Endodermal cell (in vitro differentiated cells): ENCODE results near the gene PRDM2. TPM values are rescaled to one million over a fixed set of nuclear protein-coding genes. Genes with fewer than 3 reads are reported as not detected.
A peak's percentile ranks its signal among the peaks of the same experiment; 100 is the strongest.

Source experiments
- DNase-seq: peaks from one replicate; pipeline ENCODE4 v3.0.0-alpha.2; 2017
- H3K27ac ChIP-seq: 2 replicates; pipeline ENCODE4 v1.5.1; 2013; ENCODE audit warnings: mild to moderate bottlenecking, low read depth, low read length, moderate library complexity
- H3K27me3 ChIP-seq: 2 replicates; pipeline ENCODE4 v1.6.1; 2013; ENCODE audit warnings: mild to moderate bottlenecking, low read length, moderate library complexity; ENCODE audit not compliant: insufficient read depth, control insufficient read depth, poor library complexity, severe bottlenecking
- H3K36me3 ChIP-seq: 2 replicates; pipeline ENCODE4 v1.7.0; 2013; ENCODE audit warnings: mild to moderate bottlenecking, low read length, moderate library complexity; ENCODE audit not compliant: control insufficient read depth, insufficient read depth
- H3K4me1 ChIP-seq: one replicate; pipeline ENCODE4 v1.7.0; 2013; ENCODE audit warnings: low read length; ENCODE audit not compliant: control insufficient read depth, insufficient read depth
- H3K4me3 ChIP-seq: 2 replicates; pipeline ENCODE4 v1.5.1; 2013; ENCODE audit warnings: mild to moderate bottlenecking, low read length, moderate library complexity
- H3K9ac ChIP-seq: 2 replicates; pipeline ENCODE4 v1.6.1; 2013; ENCODE audit warnings: mild to moderate bottlenecking, low read length, moderate library complexity; ENCODE audit not compliant: poor library complexity, severe bottlenecking; ENCODE audit errors: extremely low read depth
- H3K9me3 ChIP-seq: 2 replicates; pipeline ENCODE4 v1.6.1; 2013; ENCODE audit warnings: mild to moderate bottlenecking, low read length, moderate library complexity; ENCODE audit not compliant: control insufficient read depth
- H3K27ac Mint-ChIP-seq: 2 replicates; pipeline ENCODE4 v1.8.0; 2020; ENCODE audit warnings: mixed read lengths
- H3K27me3 Mint-ChIP-seq: 2 replicates; pipeline ENCODE4 v1.8.0; 2021; ENCODE audit warnings: mild to moderate bottlenecking, mixed read lengths; ENCODE audit not compliant: insufficient read depth
- H3K36me3 Mint-ChIP-seq: 2 replicates; pipeline ENCODE4 v1.8.0; 2020; ENCODE audit warnings: low read depth, mixed read lengths
- H3K4me1 Mint-ChIP-seq: 2 replicates; pipeline ENCODE4 v1.8.0; 2020; ENCODE audit warnings: mixed read lengths
- H3K4me3 Mint-ChIP-seq: 2 replicates; pipeline ENCODE4 v1.8.0; 2020; ENCODE audit warnings: mild to moderate bottlenecking, moderate library complexity, mixed read lengths
- H3K9me3 Mint-ChIP-seq: 2 replicates; pipeline ENCODE4 v1.8.0; 2020; ENCODE audit warnings: mild to moderate bottlenecking, mixed read lengths
- CTCF ChIP-seq: fragments of 200-600 bp; sonication (generic); conservative IDR thresholded peaks from 2 replicates; pipeline ENCODE4 v1.5.0; 2021; ENCODE audit warnings: antibody characterized with exemption, mild to moderate bottlenecking
- WGBS, 2 experiments: methylation state at CpG; one replicate each; pipeline versions ENCODE4 v1.1.5 to v1.1.7; 2013; ENCODE audit warnings: missing lambda C conversion rate in 2 of 2, mixed read lengths in 1 of 2; ENCODE audit not compliant: insufficient coverage in 1 of 2, insufficient read length in 1 of 2; 5-methylcytosine and 5-hydroxymethylcytosine counted together
- total RNA-seq, 2 donors: library from RNA; stranded (reverse); fragmentation: NEBNext Ultra II Directional in 1 of 2; extraction: Animal tissue kit (Norgen Biotek cat#: 25700) in 1 of 2; gene quantifications; 2 replicates in 1 of 2; 3 replicates in 1 of 2; pipeline ENCODE4 v1.2.1, GENCODE V29; 2021

The PRDM2 gene
- total RNA-seq, 2 donors from 2014 or later, result 29.4 to 35.4 TPM

GRCh38 chr1:13797397-13797796, 97.4 kb downstream of the PRDM2 start:
- H3K9me3 Mint-ChIP-seq, result no peaks in the 10 kb centered on the region
- Histone ChIP-seq H3K9me3 (no peaks in the 10 kb centered on the region), H3K4me1 (no peaks in the 10 kb centered on the region), H3K27me3 (no peaks in the 10 kb centered on the region), H3K9ac (no peak overlapping the region), H3K4me3 (no peak overlapping the region), H3K36me3 (peaks cover 6% of the 10 kb centered on the region), H3K27ac (no peak overlapping the region)
- no peak for TF ChIP-seq CTCF
- H3K4me1 Mint-ChIP-seq, result peaks cover 13% of the 10 kb centered on the region
- no peak for DNase-seq
- H3K4me3 Mint-ChIP-seq, result no peak overlapping the region
- WGBS, 2 experiments, result 75 to 100% methylated on average over 1 to 6 of the region's 6 CpGs
- peaks cover 11% of the 10 kb centered on the region for H3K36me3 Mint-ChIP-seq
- no peak overlapping the region for H3K27ac Mint-ChIP-seq
- no peaks in the 10 kb centered on the region for H3K27me3 Mint-ChIP-seq

DNA sequence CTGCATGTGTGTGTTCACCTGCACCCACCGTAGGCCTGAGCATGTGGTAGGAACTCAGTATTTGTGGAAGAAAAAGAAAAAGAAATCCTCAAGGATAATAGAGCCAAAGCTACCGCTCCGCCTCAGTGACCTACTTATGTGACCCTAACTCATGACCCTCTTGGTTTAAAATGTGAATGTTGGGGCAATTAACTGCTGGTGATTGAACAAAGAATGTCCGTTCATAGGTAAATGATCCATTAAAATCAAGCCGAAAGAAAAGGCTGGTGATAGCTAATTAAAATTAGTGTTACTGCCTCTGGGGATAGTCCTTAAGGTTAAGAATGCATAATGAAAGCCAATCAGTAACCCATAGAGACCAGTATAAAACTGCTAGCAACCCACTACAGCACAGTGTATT, 98.1 kb downstream of the PRDM2 start:
- no peaks in the 10 kb centered on the region for H3K27me3 Mint-ChIP-seq
- no peaks in the 10 kb centered on the region for H3K9me3 Mint-ChIP-seq
- Histone ChIP-seq H3K9ac (no peak overlapping the region), H3K4me1 (no peaks in the 10 kb centered on the region), H3K4me3 (no peak overlapping the region), H3K36me3 (no peaks in the 10 kb centered on the region), H3K27me3 (no peaks in the 10 kb centered on the region), H3K27ac (no peak overlapping the region), H3K9me3 (no peaks in the 10 kb centered on the region)
- peak overlapping the region; percentile 48 for H3K27ac Mint-ChIP-seq
- no peak for TF ChIP-seq CTCF
- H3K4me1 Mint-ChIP-seq, result peaks cover 15% of the 10 kb centered on the region
- no peak overlapping the region for H3K4me3 Mint-ChIP-seq
- DNase-seq, result no peak
- 90 to 95% methylated on average over 3 to 5 of the region's 5 CpGs for WGBS, 2 experiments
- peaks cover 11% of the 10 kb centered on the region for H3K36me3 Mint-ChIP-seq

GRCh38 chr1:13799502-13800283, 99.7 kb downstream of the PRDM2 start:
- Histone ChIP-seq H3K9me3 (no peaks in the 10 kb centered on the region), H3K36me3 (no peaks in the 10 kb centered on the region), H3K4me1 (no peaks in the 10 kb centered on the region), H3K27ac (no peak overlapping the region), H3K9ac (no peak overlapping the region), H3K27me3 (no peaks in the 10 kb centered on the region), H3K4me3 (no peak overlapping the region)
- DNase-seq, result no peak
- Mint-ChIP-seq H3K9me3 (no peaks in the 10 kb centered on the region), H3K36me3 (peaks cover 7% of the 10 kb centered on the region), H3K4me3 (no peak overlapping the region), H3K27ac (no peak overlapping the region), H3K27me3 (no peaks in the 10 kb centered on the region), H3K4me1 (peaks cover 22% of the 10 kb centered on the region)
- 95 to 96% methylated on average over 7 to 10 of the region's 10 CpGs for WGBS, 2 experiments
- TF ChIP-seq CTCF, result no peak
